ENCODE data around the gene ARL6IP4. TPM values are rescaled to one million over a fixed set of nuclear protein-coding genes. Genes with fewer than 3 reads are reported as not detected.
A peak's percentile ranks its signal among the peaks of the same experiment; 100 is the strongest.

The ARL6IP4 gene
- total and polyA plus RNA-seq, 11 donors, result 123 to 325 (median 148) TPM

GRCh38 chr12:122979001-122979907 is 1.2 kb upstream of the ARL6IP4 start:
- DNase-seq, result peak in 2 of 5 donors; percentile 9 to 31
- peaks cover 19 to 72% (median 59%) of the 10 kb centered on the region in 12 donors for H3K4me1 ChIP-seq
- H3K4me3 ChIP-seq, result peak overlapping the region in 11 of 12 donors; percentile 85 to 100 (median 98)
- TF ChIP-seq, protein P1, sequence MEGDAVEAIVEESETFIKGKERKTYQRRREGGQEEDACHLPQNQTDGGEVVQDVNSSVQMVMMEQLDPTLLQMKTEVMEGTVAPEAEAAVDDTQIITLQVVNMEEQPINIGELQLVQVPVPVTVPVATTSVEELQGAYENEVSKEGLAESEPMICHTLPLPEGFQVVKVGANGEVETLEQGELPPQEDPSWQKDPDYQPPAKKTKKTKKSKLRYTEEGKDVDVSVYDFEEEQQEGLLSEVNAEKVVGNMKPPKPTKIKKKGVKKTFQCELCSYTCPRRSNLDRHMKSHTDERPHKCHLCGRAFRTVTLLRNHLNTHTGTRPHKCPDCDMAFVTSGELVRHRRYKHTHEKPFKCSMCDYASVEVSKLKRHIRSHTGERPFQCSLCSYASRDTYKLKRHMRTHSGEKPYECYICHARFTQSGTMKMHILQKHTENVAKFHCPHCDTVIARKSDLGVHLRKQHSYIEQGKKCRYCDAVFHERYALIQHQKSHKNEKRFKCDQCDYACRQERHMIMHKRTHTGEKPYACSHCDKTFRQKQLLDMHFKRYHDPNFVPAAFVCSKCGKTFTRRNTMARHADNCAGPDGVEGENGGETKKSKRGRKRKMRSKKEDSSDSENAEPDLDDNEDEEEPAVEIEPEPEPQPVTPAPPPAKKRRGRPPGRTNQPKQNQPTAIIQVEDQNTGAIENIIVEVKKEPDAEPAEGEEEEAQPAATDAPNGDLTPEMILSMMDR (IDR thresholded peaks at IDR 0.05), result no peak
- no peak for TF ChIP-seq POLR2A (IDR thresholded peaks at IDR 0.05)
- intact Hi-C loops (cut with DNase I), result loop anchor here in 3 of 10 donors (2.0 to 5.0 kb wide), 3 partner anchors 172 to 253 kb away; partner anchors contain the start of genes PITPNM2 (in 2 of the 3), MPHOSPH9 (in 1 of the 3) and MTRFR (in 1 of the 3)
- no peaks in the 10 kb centered on the region for H3K9me3 ChIP-seq
- 34 to 77% (median 71%) methylated on average over 7 to 28 of the region's 28 CpGs for WGBS, 4 donors
- H3K27me3 ChIP-seq, result no peaks in the 10 kb centered on the region
- H3K27ac ChIP-seq, result peak overlapping the region in 6 of 12 donors; percentile 91 to 97 (median 94)
- no peak for ATAC-seq
- peaks cover 0 to 32% (median 8%) of the 10 kb centered on the region in 9 donors for H3K36me3 ChIP-seq

GRCh38 chr12:122979908-122980182 is 636 bp upstream of the ARL6IP4 start:
- intact Hi-C loops (cut with DNase I), result loop anchor here in 8 of 10 donors (2.0 to 10.0 kb wide), 7 partner anchors 167 to 257 kb away; partner anchors contain the start of genes PITPNM2 (in 5 of the 8), MPHOSPH9 (in 4 of the 8) and MTRFR (in 4 of the 8)
- TF ChIP-seq, protein P1 (IDR thresholded peaks at IDR 0.05), result no peak
- TF ChIP-seq POLR2A (IDR thresholded peaks at IDR 0.05), result no peak
- peak overlapping the region; percentile 85 to 100 (median 98) for H3K4me3 ChIP-seq
- H3K9me3 ChIP-seq, result no peaks in the 10 kb centered on the region
- no peaks in the 10 kb centered on the region for H3K27me3 ChIP-seq
- ATAC-seq (no peak), DNase-seq (no peak)
- peak overlapping the region in 11 of 12 donors; percentile 88 to 97 (median 94) for H3K27ac ChIP-seq
- 8 to 13% (median 10%) methylated on average over 7 of the region's 7 CpGs for WGBS, 4 donors
- peaks cover 0 to 35% (median 8%) of the 10 kb centered on the region in 9 donors for H3K36me3 ChIP-seq
- H3K4me1 ChIP-seq, result peaks cover 20 to 78% (median 65%) of the 10 kb centered on the region in 12 donors

GRCh38 chr12:122981036-122981471 is 573 bp downstream of the ARL6IP4 start:
- no peak for ATAC-seq
- H3K36me3 ChIP-seq, result peaks cover 0 to 41% (median 17%) of the 10 kb centered on the region in 9 donors
- TF ChIP-seq, protein P1 (IDR thresholded peaks at IDR 0.05), result no peak
- TF ChIP-seq POLR2A (IDR thresholded peaks at IDR 0.05), result no peak
- H3K4me1 ChIP-seq, result peaks cover 15 to 76% (median 68%) of the 10 kb centered on the region in 12 donors
- H3K27me3 ChIP-seq, result no peaks in the 10 kb centered on the region
- intact Hi-C loops (cut with DNase I), result loop anchor here in 6 of 10 donors (5.0 to 10.0 kb wide), 6 partner anchors 166 to 256 kb away; partner anchors contain the start of genes MPHOSPH9 (in 3 of the 6), MTRFR (in 3 of the 6) and PITPNM2 (in 3 of the 6)
- WGBS, 4 donors, result 0 to 1% (median 0%) methylated on average over 31 to 40 of the region's 40 CpGs
- H3K4me3 ChIP-seq, result peak overlapping the region; percentile 85 to 100 (median 98)
- peak overlapping the region; percentile 69 to 97 (median 94) for H3K27ac ChIP-seq
- H3K9me3 ChIP-seq, result no peaks in the 10 kb centered on the region
- DNase-seq, result peak in 1 of 5 donors; percentile 66
